Activated CD4-positive, alpha-beta T cell treated with anti-CD3 and anti-CD28 coated beads for 36 hours (primary cell): ENCODE measurements around the gene TRAPPC6A. TPM values are rescaled to one million over a fixed set of nuclear protein-coding genes. Genes with fewer than 3 reads are reported as not detected.

Experiments
- ATAC-seq: fragments of 200-7000 bp; cut with Tn5 transposase; one replicate; pipeline ENCODE4 v1.10.0; 2021; ENCODE audit warnings: mild to moderate bottlenecking, moderate library complexity
- CTCF ChIA-PET: fragments of 350-600 bp; sonication (Branson Sonifier 250); formaldehyde crosslinking; loops from one replicate; lab custom pipeline; 2021; ENCODE audit warnings: antibody characterized with exemption; lab: Charles Lee
- POLR2A ChIA-PET: fragments of 350-600 bp; sonication (Branson Sonifier 250); formaldehyde crosslinking; loops from one replicate; lab custom pipeline; 2021; ENCODE audit warnings: antibody characterized with exemption, inconsistent platforms; lab: Charles Lee
- DNase-seq: peaks from one replicate; pipeline ENCODE4 v3.0.0-alpha.2; 2020
- H3K27ac Mint-ChIP-seq: one replicate; pipeline ENCODE4 v1.8.0; 2021; ENCODE audit warnings: mixed read lengths
- H3K27me3 Mint-ChIP-seq: one replicate; pipeline ENCODE4 v1.8.0; 2021; ENCODE audit warnings: mixed read lengths
- H3K36me3 Mint-ChIP-seq: one replicate; pipeline ENCODE4 v1.8.0; 2021; ENCODE audit warnings: low read depth, mixed read lengths
- H3K4me1 Mint-ChIP-seq: one replicate; pipeline ENCODE4 v1.8.0; 2021; ENCODE audit warnings: mixed read lengths
- H3K4me3 Mint-ChIP-seq: one replicate; pipeline ENCODE4 v1.8.0; 2021; ENCODE audit warnings: mild to moderate bottlenecking, moderate library complexity, mixed read lengths
- H3K9me3 Mint-ChIP-seq: one replicate; pipeline ENCODE4 v1.8.0; 2021; ENCODE audit warnings: low read depth, mixed read lengths
- intact Hi-C, 2 experiments: fragments of 100-400 bp; cut with DNase I in 1 of 2; cut with micrococcal nuclease in 1 of 2; formaldehyde crosslinking; loops; one replicate each; pipeline versions ENCODE4 v1.14.2 to v1.15.1; 2022 to 2024; cut with DNase I, micrococcal nuclease
- total RNA-seq, 2 experiments: library from RNA; stranded (reverse); gene quantifications; one replicate each; pipeline ENCODE4 v1.2.3, GENCODE V29; 2021

The TRAPPC6A gene
- total RNA-seq, 2 experiments from 2014 or later = 18.3 to 25.1 TPM

- Mint-ChIP-seq H3K4me1 (peaks cover 36% of the 10 kb centered on the region), H3K36me3 (peaks cover 4% of the 10 kb centered on the region), H3K27ac (peak overlapping the region; percentile 58), H3K27me3 (no peaks in the 10 kb centered on the region), H3K9me3 (no peaks in the 10 kb centered on the region), H3K4me3 (no peak overlapping the region)
- intact Hi-C loops = no loop called here
- ATAC-seq (peak; percentile 19), DNase-seq (no peak)
- POLR2A ChIA-PET = no interaction called here
- CTCF ChIA-PET = no interaction called here
Measured at GRCh38 chr19:45172173-45172572, 5.9 kb downstream of the TRAPPC6A start.

- CTCF ChIA-PET = no interaction called here
- Mint-ChIP-seq H3K36me3 (peaks cover 4% of the 10 kb centered on the region), H3K27me3 (no peaks in the 10 kb centered on the region), H3K9me3 (no peaks in the 10 kb centered on the region), H3K27ac (peak overlapping the region; percentile 95), H3K4me1 (peaks cover 34% of the 10 kb centered on the region), H3K4me3 (peak overlapping the region; percentile 50)
- POLR2A ChIA-PET = no interaction called here
- ATAC-seq (peak; percentile 93), DNase-seq (peak; percentile 71)
- intact Hi-C loops = no loop called here
Measured at GRCh38 chr19:45171211-45171623, 6.8 kb downstream of the TRAPPC6A start.

- peak overlapping the region; percentile 95 for H3K27ac Mint-ChIP-seq
- ATAC-seq (no peak), DNase-seq (no peak)
- H3K27me3 Mint-ChIP-seq = no peaks in the 10 kb centered on the region
- H3K4me1 Mint-ChIP-seq = peaks cover 34% of the 10 kb centered on the region
- CTCF ChIA-PET = no interaction called here
- intact Hi-C loops = no loop called here
- no peaks in the 10 kb centered on the region for H3K9me3 Mint-ChIP-seq
- POLR2A ChIA-PET = no interaction called here
- H3K4me3 Mint-ChIP-seq = no peak overlapping the region
- peaks cover 1% of the 10 kb centered on the region for H3K36me3 Mint-ChIP-seq
Measured at GRCh38 chr19:45170146-45171106, 7.6 kb downstream of the TRAPPC6A start.

GRCh38 chr19:45169602-45170001, 8.4 kb downstream of the TRAPPC6A start:
- Mint-ChIP-seq H3K4me3 (no peak overlapping the region), H3K36me3 (no peaks in the 10 kb centered on the region), H3K27ac (no peak overlapping the region), H3K27me3 (no peaks in the 10 kb centered on the region), H3K4me1 (peaks cover 36% of the 10 kb centered on the region), H3K9me3 (no peaks in the 10 kb centered on the region)
- intact Hi-C loops = no loop called here
- no peak for DNase-seq
- CTCF ChIA-PET = no interaction called here
- ATAC-seq = no peak
- POLR2A ChIA-PET = no interaction called here

- ATAC-seq (no peak), DNase-seq (no peak)
- Mint-ChIP-seq H3K27ac (no peak overlapping the region), H3K4me1 (peaks cover 36% of the 10 kb centered on the region), H3K9me3 (no peaks in the 10 kb centered on the region), H3K36me3 (no peaks in the 10 kb centered on the region), H3K27me3 (no peaks in the 10 kb centered on the region), H3K4me3 (no peak overlapping the region)
- ChIA-PET CTCF (no interaction called here), POLR2A (no interaction called here)
- intact Hi-C loops = no loop called here
Measured at GRCh38 chr19:45168767-45169351, 9.2 kb downstream of the TRAPPC6A start.

GRCh38 chr19:45166723-45167252, 11.2 kb downstream of the TRAPPC6A start:
- CTCF ChIA-PET = interaction anchor here (0.7 to 1.2 kb wide), 2 partner anchors 11 to 16 kb away, joined by 3 read pairs; partner anchors contain the start of gene TRAPPC6A
- H3K9me3 Mint-ChIP-seq = no peaks in the 10 kb centered on the region
- H3K4me3 Mint-ChIP-seq = no peak overlapping the region
- H3K4me1 Mint-ChIP-seq = peaks cover 28% of the 10 kb centered on the region
- no peak overlapping the region for H3K27ac Mint-ChIP-seq
- no peaks in the 10 kb centered on the region for H3K36me3 Mint-ChIP-seq
- ATAC-seq = no peak
- intact Hi-C loops = no loop called here
- H3K27me3 Mint-ChIP-seq = no peaks in the 10 kb centered on the region
- no peak for DNase-seq
- POLR2A ChIA-PET = no interaction called here

- peaks cover 11% of the 10 kb centered on the region for H3K4me1 Mint-ChIP-seq
- no peak overlapping the region for H3K27ac Mint-ChIP-seq
- intact Hi-C loops = no loop called here
- CTCF ChIA-PET = interaction anchor here (0.7 to 1.4 kb wide), 2 partner anchors 15 to 72 kb away, joined by 3 to 5 read pairs; partner anchors contain the start of gene PPP1R37
- no peaks in the 10 kb centered on the region for H3K27me3 Mint-ChIP-seq
- no peak overlapping the region for H3K4me3 Mint-ChIP-seq
- POLR2A ChIA-PET = no interaction called here
- no peaks in the 10 kb centered on the region for H3K9me3 Mint-ChIP-seq
- DNase-seq = peak; percentile 75
- no peaks in the 10 kb centered on the region for H3K36me3 Mint-ChIP-seq
- ATAC-seq = peak; percentile 88
Measured at GRCh38 chr19:45164577-45165335, 13.3 kb downstream of the TRAPPC6A start.

- ATAC-seq (no peak), DNase-seq (no peak)
- Mint-ChIP-seq H3K4me1 (peaks cover 11% of the 10 kb centered on the region), H3K27ac (peak overlapping the region; percentile 19), H3K4me3 (no peak overlapping the region), H3K27me3 (no peaks in the 10 kb centered on the region), H3K9me3 (no peaks in the 10 kb centered on the region), H3K36me3 (no peaks in the 10 kb centered on the region)
- ChIA-PET CTCF (interaction anchor here (1.4 kb wide), 1 partner anchor 72 kb away, joined by 5 read pairs; the partner anchor contains the start of gene PPP1R37), POLR2A (no interaction called here)
- intact Hi-C loops = no loop called here
Measured at GRCh38 chr19:45163751-45164460, 14.1 kb downstream of the TRAPPC6A start.

- no peaks in the 10 kb centered on the region for H3K36me3 Mint-ChIP-seq
- H3K9me3 Mint-ChIP-seq = no peaks in the 10 kb centered on the region
- POLR2A ChIA-PET = no interaction called here
Measured at GRCh38 chr19:45163156-45163555, 14.9 kb downstream of the TRAPPC6A start.

GRCh38 chr19:45162608-45163143, 15.4 kb downstream of the TRAPPC6A start:
- DNase-seq (no peak), ATAC-seq (no peak)
- intact Hi-C loops = no loop called here
- Mint-ChIP-seq H3K4me3 (no peak overlapping the region), H3K36me3 (no peaks in the 10 kb centered on the region), H3K27me3 (no peaks in the 10 kb centered on the region), H3K27ac (no peak overlapping the region), H3K4me1 (peaks cover 11% of the 10 kb centered on the region), H3K9me3 (no peaks in the 10 kb centered on the region)
- CTCF ChIA-PET = no interaction called here
- POLR2A ChIA-PET = no interaction called here

More at GRCh38 chr19:45163156-45163555, 14.9 kb downstream of the TRAPPC6A start:
- no peak for DNase-seq
- Mint-ChIP-seq H3K27me3 (no peaks in the 10 kb centered on the region), H3K4me1 (peaks cover 11% of the 10 kb centered on the region), H3K27ac (no peak overlapping the region), H3K4me3 (no peak overlapping the region)
- intact Hi-C loops = no loop called here
- no peak for ATAC-seq
- CTCF ChIA-PET = no interaction called here
